GM18519 (cell line): ENCODE results near the gene BRAT1.

Experiments used
- ATAC-seq: cut with Tn5 transposase; IDR thresholded peaks from one replicate; pipeline ENCODE4 v1.9.1; 2021; ENCODE audit warnings: mild to moderate bottlenecking, moderate library complexity; ENCODE audit not compliant: unreplicated experiment, low FRiP score

Gene BRAT1

GRCh38 chr7:2516194-2516555 lies 39.1 kb downstream of the BRAT1 start:
- ATAC-seq = no peak

- ATAC-seq = no peak
Observed at GRCh38 chr7:2515424-2516193, 39.7 kb downstream of the BRAT1 start.

GRCh38 chr7:2514473-2515423 lies 40.6 kb downstream of the BRAT1 start:
- ATAC-seq = no peak

DNA sequence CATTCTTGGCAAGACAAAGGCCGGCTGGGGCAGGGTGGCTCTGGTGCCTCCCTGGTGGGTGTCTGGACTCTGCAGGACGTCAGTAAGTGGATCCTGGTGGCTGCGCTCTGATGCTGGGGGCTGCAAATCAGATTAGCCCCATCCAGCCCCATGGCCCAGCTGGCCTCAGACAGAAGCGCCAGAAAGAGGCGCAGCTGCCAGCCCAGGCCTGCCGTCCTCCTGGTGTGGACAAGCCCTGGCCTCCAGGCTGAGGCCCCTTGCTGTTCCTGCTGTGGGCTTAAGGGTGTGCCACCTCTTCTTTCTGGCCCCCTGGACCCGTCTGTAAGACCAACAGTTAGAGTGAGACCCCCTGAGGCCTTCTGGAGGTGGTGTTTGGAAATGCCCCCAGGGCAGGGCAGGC lies 41.6 kb downstream of the BRAT1 start:
- no peak for ATAC-seq

- ATAC-seq = no peak
Observed at GRCh38 chr7:2512713-2513112, 42.6 kb downstream of the BRAT1 start.

GRCh38 chr7:2512179-2512661 lies 43.1 kb downstream of the BRAT1 start:
- no peak for ATAC-seq

DNA sequence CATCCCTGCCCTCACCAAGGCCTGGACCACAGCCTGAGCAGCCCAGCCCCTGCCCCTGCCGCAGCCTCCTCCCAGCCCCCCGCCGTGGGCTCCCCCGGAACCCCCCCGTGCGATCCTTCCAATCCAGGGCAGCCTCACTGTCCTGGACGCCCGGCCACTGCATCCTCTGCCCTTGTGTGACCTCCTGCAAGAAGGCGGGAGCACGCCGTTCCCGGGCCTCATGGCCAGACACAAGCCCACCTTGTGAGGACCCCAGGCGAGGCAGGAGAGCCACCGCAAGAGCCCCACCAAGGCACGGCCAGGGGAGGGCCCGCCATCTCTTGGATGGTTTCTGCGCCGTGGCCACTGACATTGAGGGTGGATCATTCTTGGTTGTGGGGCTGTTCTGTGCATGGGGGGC lies 43.6 kb downstream of the BRAT1 start:
- ATAC-seq = no peak

GRCh38 chr7:2510909-2511768 lies 44.2 kb downstream of the BRAT1 start:
- ATAC-seq = no peak

GRCh38 chr7:2510130-2510776 lies 45.1 kb downstream of the BRAT1 start:
- no peak for ATAC-seq

DNA sequence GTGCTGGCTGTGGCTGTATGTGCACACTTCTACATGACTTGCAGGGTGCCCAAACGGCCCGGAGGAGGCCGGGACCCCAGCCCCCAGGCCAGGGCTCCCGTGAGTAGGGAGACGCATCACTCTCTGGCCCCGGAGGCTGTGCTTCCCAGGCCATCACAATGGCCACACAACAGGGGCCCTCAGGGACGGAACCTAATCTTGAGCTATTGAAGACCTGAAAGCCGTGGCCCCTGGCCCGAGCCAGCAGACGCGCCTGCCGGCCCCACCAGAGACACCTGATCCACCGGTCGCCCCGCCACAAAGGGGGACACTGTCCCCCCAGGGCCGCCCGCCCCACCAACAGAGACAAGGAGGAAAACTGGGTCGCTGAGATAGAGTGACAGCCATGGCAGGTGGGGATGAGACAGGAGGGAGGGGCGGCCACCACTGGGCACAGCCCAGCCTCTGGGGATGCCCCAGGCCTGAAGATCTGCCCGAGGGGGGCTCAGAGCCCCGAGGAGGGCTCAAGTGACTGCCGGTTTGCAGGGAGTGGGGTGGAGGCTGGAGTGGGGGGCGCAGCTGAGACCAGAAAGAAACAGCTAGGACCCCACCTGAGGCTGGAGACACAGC lies 45.9 kb downstream of the BRAT1 start:
- no peak for ATAC-seq

GRCh38 chr7:2508327-2509215 lies 46.8 kb downstream of the BRAT1 start:
- ATAC-seq = no peak

DNA sequence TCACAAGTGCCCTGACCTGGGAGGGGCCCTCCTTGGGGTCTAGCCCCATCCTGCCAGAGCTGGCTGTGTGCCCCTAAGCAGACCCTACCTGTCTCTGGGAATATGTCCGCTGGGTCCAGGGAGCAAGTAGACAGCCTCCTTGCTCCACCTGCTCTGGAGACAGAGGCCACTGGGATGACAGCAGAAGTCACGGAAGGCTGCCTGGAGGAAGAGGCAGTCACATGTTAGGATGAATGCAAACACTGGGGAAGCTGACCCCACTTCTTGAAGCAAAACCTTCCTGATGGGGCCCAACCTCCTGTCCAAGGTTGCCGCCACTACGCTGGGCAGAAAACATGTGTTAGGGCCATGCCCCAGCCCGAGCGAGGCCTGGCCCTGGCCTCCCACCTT lies 47.4 kb downstream of the BRAT1 start:
- ATAC-seq = no peak

GRCh38 chr7:2507208-2507916 lies 48.0 kb downstream of the BRAT1 start:
- no peak for ATAC-seq

GRCh38 chr7:2505401-2505800 lies 49.9 kb downstream of the BRAT1 start:
- no peak for ATAC-seq

GRCh38 chr7:2504889-2505375 lies 50.4 kb downstream of the BRAT1 start:
- no peak for ATAC-seq

DNA sequence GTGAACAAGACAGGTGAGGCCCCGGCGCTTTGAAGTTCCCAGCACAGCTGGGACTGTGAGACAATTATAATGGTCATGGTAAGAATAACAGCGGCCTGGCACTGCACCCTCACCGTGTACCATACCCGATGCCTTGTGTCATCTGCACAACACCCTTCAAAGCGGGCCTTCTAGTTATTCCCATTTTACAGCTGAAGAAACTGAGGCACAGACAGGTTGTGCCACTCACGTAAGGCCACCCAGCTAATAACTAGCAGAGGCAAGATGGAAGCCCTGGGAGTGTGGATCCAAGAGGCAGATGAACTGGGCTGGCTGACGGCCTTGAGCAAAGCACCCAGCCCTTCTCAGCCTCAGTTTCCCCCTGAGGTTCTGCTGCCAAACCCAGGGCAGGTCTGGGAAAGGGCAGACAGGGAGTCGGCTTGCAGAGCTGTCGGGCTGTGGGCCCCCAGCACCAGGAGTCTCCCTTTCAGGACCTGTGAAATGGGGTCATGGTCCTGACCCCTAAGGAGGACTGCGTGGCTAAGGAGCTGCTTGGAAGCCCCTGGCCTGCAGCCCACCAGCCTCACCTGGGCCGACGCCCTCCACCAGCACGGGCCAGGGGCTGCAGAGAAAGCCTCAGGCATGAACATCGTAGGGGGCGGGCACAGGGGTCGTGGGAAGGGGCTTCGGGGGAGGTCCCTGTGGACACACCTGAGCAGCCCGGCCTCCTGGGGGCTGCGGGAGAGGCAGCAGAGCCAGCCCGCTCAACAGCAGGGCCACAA lies 51.0 kb downstream of the BRAT1 start:
- no peak for ATAC-seq
